Activated naive CD8-positive, alpha-beta T cell treated with anti-CD3 and anti-CD28 coated beads, Interleukin-2, amount 10 ng/mL, durations not matched to agents 7 days and 5 days (primary cell): ENCODE data around the gene SLC25A23. TPM values are rescaled to one million over a fixed set of nuclear protein-coding genes. Genes with fewer than 3 reads are reported as not detected.
A peak's percentile ranks its signal among the peaks of the same experiment; 100 is the strongest.

Experiments used
- ATAC-seq: fragments of 150-1000 bp; cut with Tn5 transposase; one replicate; pipeline ENCODE4 v1.10.0; 2021; ENCODE audit warnings: low read depth, moderate library complexity
- POLR2A ChIA-PET: fragments of 350-600 bp; sonication (Branson Sonifier 250); formaldehyde crosslinking; loops from one replicate; lab custom pipeline; 2021; ENCODE audit warnings: antibody characterized with exemption; lab: Charles Lee
- DNase-seq: peaks from one replicate; pipeline ENCODE4 v3.0.0; 2021
- H3K27ac Mint-ChIP-seq: one replicate; pipeline ENCODE4 v1.8.0; 2022; ENCODE audit warnings: mild to moderate bottlenecking, mixed read lengths
- H3K27me3 Mint-ChIP-seq: one replicate; pipeline ENCODE4 v1.8.0; 2022; ENCODE audit warnings: mild to moderate bottlenecking, moderate library complexity, mixed read lengths
- H3K36me3 Mint-ChIP-seq: one replicate; pipeline ENCODE4 v1.8.0; 2021; ENCODE audit warnings: mild to moderate bottlenecking, mixed read lengths
- H3K4me1 Mint-ChIP-seq: one replicate; pipeline ENCODE4 v1.8.0; 2021; ENCODE audit warnings: mixed read lengths
- H3K4me3 Mint-ChIP-seq: one replicate; pipeline ENCODE4 v1.8.0; 2022; ENCODE audit warnings: mild to moderate bottlenecking, moderate library complexity, mixed read lengths
- H3K9me3 Mint-ChIP-seq: one replicate; pipeline ENCODE4 v1.8.0; 2021; ENCODE audit warnings: mixed read lengths
- total RNA-seq, 2 experiments: library from RNA; stranded (reverse); gene quantifications; one replicate each; pipeline ENCODE4 v1.2.3, GENCODE V29; 2021

The SLC25A23 gene
- total RNA-seq, 2 experiments from 2014 or later = 35.5 to 38.3 TPM

DNA sequence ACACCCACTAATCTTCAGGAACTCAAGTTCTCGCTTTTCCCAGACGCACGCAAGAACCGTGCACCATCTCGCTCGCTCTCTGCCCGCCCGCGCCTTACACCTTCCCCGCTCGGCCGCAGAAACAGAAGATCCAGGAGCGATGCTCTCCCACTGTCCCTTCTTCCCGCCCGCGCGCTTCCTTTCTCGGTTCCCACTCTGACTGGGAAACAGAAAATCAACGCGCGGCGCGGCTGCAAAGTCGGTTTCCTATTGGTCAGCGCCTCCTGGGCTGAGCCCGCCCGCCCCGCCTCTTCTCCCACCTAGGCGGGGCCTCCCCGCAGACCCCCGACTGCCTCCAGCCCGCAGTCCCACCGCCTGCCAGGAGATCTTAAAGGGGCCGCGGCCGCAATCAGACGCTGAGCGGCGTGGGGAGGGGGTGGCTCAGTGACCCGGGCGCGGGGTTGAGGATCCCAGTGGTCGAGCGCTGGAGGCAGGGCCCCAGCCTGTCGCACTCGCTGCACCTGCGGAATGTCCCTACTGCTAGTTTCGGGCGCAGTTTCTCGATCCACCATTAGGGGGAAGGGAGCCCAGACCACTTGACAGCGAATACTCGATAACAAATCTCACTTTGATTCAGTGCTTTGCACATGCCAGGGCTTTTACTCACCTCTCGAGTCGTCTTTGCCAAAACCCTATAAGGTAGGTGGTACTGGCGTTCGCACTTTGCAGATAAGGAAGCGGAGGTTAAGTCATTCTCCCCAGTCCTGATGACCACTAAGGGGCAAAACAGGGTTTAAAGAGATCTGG is 700 bp upstream of the SLC25A23 start:
- peak overlapping the region; percentile 83 for H3K27ac Mint-ChIP-seq
- peak overlapping the region; percentile 87 for H3K4me3 Mint-ChIP-seq

DNA sequence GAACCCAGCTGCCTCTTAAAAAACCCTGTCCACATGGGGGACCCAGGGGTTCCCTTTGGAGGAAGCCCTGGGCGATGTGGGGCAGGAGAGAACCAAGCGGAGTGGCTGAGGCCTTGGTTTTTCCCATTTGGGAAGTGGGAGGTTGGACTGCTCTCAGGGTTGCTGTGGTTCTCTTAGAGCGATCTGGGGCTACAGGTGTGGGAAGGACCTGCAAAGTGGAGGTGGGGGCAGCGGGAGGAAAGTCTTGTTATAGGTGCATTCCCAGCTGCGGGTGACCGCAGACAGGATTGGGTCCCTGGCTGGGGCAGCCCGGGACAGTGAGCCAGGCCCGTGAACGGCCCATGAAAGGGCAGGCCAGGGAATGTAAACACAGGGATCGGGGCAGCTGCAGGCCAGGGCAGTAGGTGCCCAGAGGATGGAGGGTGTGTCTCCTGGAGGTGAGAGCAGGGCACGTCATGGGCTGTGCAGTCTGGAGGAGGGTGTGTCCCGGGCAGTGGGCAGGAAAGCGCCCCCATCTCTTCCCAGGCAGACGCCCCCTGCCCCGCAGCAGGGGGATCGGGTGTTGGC is 814 bp downstream of the SLC25A23 start:
- H3K27me3 Mint-ChIP-seq = no peaks in the 10 kb centered on the region
- no peak for DNase-seq
- ATAC-seq = no peak
- H3K9me3 Mint-ChIP-seq = peaks cover 11% of the 10 kb centered on the region
- peak overlapping the region; percentile 89 for H3K4me3 Mint-ChIP-seq
- peaks cover 14% of the 10 kb centered on the region for H3K4me1 Mint-ChIP-seq
- POLR2A ChIA-PET = interaction anchor here (0.6 to 1.3 kb wide), 6 partner anchors 10 to 314 kb away, joined by 3 to 8 read pairs (median 3); partner anchors contain the start of genes DENND1C and KHSRP
- peaks cover 33% of the 10 kb centered on the region for H3K36me3 Mint-ChIP-seq
- H3K27ac Mint-ChIP-seq = peak overlapping the region; percentile 88

More for the DNA sequence above, 700 bp upstream of the SLC25A23 start:
- Mint-ChIP-seq H3K4me1 (peaks cover 14% of the 10 kb centered on the region), H3K27me3 (no peaks in the 10 kb centered on the region), H3K36me3 (peaks cover 18% of the 10 kb centered on the region), H3K9me3 (peaks cover 3% of the 10 kb centered on the region)
- POLR2A ChIA-PET = interaction anchor here (0.8 to 1.3 kb wide), 7 partner anchors 16 to 313 kb away, joined by 3 to 8 read pairs (median 3); partner anchors contain the start of genes DENND1C and KHSRP
- DNase-seq (peak; percentile 96), ATAC-seq (peak; percentile 82)

DNA sequence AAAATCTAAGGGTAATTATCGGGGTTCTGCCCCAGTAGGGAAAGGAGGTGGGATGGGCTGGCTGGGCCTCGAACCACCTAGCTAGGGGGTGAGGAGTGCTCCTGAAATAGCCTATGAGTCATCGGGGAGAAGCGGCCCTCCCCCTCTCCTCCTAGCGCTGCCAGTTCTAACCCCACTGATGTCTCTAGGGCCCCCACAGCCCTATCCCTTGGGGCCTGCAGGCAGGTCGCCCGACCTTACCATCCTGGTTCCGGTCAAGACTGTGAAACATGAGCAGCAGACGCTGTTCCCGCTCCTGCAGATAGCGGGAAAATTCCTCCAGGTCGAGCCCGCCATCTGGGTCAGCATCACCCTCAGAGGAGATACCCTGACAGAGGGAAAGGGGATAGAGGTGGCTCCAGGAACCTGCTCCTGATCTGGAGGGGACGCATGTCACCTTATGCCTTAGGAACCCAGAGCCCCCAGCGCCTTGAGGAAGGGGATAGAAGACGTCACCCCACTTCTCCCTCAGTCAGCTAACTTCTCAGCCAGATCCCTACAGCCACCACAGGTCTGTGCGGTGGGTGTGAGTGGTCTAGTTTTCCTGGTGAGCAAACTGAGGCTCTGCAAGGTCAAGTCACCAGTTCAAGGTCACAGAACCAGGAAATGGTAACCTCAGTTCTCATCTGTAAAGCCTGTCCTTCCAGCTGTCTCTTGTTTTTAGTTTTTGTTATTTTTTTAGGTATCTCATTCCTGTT is 1.5 kb downstream of the SLC25A23 start:
- H3K4me1 Mint-ChIP-seq = peaks cover 14% of the 10 kb centered on the region
- H3K9me3 Mint-ChIP-seq = peaks cover 13% of the 10 kb centered on the region
- H3K27me3 Mint-ChIP-seq = no peaks in the 10 kb centered on the region
- DNase-seq (no peak), ATAC-seq (no peak)
- H3K4me3 Mint-ChIP-seq = peak overlapping the region; percentile 89
- POLR2A ChIA-PET = interaction anchor here (0.6 to 0.9 kb wide), 2 partner anchors 11 to 24 kb away, joined by 3 read pairs; partner anchors contain the start of gene DENND1C
- peaks cover 40% of the 10 kb centered on the region for H3K36me3 Mint-ChIP-seq
- peak overlapping the region; percentile 88 for H3K27ac Mint-ChIP-seq

DNA sequence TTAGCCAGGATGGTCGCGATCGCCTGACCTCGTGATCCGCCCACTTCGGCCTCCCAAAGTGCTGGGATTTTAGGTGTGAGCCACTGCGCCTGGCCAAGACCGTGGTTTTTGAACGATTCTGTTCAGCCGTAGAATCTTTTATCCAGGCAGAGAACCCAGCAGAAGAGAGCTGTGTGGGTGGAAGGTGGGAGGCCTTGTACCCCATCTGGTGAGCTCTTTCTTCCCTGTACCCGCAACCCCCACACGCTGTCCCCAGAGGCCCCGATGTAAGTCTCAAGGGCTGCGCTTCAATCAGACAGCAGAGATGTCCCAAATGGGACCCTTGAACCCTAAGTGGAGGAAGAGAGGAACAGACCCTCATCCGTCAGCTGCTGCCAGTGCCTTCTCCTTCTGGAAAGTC is 3.7 kb downstream of the SLC25A23 start:
- Mint-ChIP-seq H3K36me3 (peaks cover 57% of the 10 kb centered on the region), H3K4me3 (no peak overlapping the region), H3K27me3 (no peaks in the 10 kb centered on the region), H3K9me3 (peaks cover 15% of the 10 kb centered on the region), H3K27ac (no peak overlapping the region), H3K4me1 (peaks cover 14% of the 10 kb centered on the region)
- DNase-seq (no peak), ATAC-seq (no peak)
- POLR2A ChIA-PET = interaction anchor here (0.8 kb wide), 1 partner anchor 97 kb away, joined by 4 read pairs; no protein-coding TSS in a partner anchor

DNA sequence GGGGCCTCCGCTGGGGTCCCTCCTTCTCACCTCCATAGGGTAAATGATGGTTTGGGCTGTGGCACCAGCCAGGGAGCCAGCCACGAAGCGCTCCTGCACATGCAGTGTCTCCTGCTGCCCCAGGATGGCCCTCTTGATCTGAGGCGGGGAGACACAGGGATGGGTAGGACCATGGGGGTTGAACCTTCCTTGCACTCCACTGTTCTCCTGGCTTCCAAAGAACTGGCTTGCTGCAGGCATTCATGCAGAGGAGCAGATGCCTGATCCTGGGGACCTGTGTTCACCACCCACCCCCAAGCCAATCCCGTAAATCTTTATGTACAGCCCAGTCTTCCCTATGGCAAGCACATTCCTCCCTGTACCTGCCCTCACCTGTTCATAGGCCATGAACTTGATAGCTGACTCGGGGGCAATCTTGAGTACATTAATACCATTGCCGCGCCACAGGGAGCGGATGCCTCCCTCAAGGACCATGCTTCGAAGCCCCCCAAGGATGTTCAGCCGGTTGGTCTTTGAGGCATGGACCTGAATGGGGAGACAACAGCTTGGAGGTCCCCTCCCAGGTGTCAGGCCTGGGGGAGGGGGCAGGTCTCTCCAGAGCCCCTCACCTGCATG is 5.5 kb downstream of the SLC25A23 start:
- Mint-ChIP-seq H3K9me3 (peaks cover 18% of the 10 kb centered on the region), H3K27me3 (no peaks in the 10 kb centered on the region), H3K36me3 (peaks cover 61% of the 10 kb centered on the region), H3K4me3 (no peak overlapping the region), H3K27ac (no peak overlapping the region), H3K4me1 (peaks cover 12% of the 10 kb centered on the region)
- DNase-seq (no peak), ATAC-seq (no peak)
- POLR2A ChIA-PET = interaction anchor here (0.6 kb wide), 2 partner anchors 153 to 367 kb away, joined by 3 read pairs; no protein-coding TSS in a partner anchor

DNA sequence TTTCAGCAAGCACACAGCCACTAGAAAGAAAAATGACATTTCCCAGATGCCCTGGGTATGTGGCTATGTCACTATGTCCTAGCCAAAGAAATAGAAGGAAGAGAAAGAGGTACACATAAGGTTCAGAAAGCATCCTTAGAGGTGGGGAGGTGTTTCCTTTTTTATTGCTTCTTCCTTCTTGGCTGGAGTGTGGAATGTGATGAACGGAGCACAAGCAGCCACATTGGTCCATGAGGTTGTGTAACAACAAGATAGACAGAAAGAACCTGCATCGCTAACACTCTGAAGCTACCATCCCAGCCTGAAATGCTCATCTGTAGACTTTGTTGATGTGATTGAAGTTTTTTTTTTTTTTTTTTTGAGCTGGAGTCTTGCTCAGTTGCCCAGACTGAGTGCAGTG is 6.7 kb downstream of the SLC25A23 start:
- H3K36me3 Mint-ChIP-seq = peaks cover 61% of the 10 kb centered on the region
- DNase-seq (no peak), ATAC-seq (no peak)
- no peaks in the 10 kb centered on the region for H3K27me3 Mint-ChIP-seq
- no peak overlapping the region for H3K4me3 Mint-ChIP-seq
- peaks cover 18% of the 10 kb centered on the region for H3K9me3 Mint-ChIP-seq
- POLR2A ChIA-PET = interaction anchor here (0.6 kb wide), 1 partner anchor 95 kb away, joined by 3 read pairs; no protein-coding TSS in a partner anchor
- no peak overlapping the region for H3K27ac Mint-ChIP-seq
- peaks cover 2% of the 10 kb centered on the region for H3K4me1 Mint-ChIP-seq

DNA sequence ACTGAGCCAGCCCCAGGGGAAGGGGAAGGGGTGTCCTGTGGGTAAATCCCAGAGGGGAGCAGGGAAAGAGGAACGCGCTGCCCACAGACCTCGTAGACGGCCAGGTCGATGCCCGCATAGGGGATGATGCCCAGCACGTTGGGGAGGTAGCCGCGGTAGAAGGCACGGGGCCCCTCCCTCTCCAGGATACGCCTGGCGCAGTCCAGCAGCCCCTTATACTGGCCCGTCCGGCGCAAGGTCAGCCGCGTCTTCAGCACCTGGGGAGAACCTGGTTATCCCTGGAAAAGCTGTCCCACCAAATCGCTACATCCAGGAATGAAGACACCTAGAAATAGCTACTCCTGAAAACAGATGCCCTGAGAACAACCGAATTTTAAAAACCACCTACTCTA is 7.4 kb downstream of the SLC25A23 start:
- ATAC-seq (no peak), DNase-seq (no peak)
- H3K4me3 Mint-ChIP-seq = no peak overlapping the region
- peaks cover 18% of the 10 kb centered on the region for H3K9me3 Mint-ChIP-seq
- peaks cover 58% of the 10 kb centered on the region for H3K36me3 Mint-ChIP-seq
- H3K4me1 Mint-ChIP-seq = peaks cover 2% of the 10 kb centered on the region
- H3K27me3 Mint-ChIP-seq = no peaks in the 10 kb centered on the region
- H3K27ac Mint-ChIP-seq = no peak overlapping the region
- POLR2A ChIA-PET = interaction anchor here (0.7 kb wide), 1 partner anchor 640 kb away, joined by 3 read pairs; no protein-coding TSS in a partner anchor

DNA sequence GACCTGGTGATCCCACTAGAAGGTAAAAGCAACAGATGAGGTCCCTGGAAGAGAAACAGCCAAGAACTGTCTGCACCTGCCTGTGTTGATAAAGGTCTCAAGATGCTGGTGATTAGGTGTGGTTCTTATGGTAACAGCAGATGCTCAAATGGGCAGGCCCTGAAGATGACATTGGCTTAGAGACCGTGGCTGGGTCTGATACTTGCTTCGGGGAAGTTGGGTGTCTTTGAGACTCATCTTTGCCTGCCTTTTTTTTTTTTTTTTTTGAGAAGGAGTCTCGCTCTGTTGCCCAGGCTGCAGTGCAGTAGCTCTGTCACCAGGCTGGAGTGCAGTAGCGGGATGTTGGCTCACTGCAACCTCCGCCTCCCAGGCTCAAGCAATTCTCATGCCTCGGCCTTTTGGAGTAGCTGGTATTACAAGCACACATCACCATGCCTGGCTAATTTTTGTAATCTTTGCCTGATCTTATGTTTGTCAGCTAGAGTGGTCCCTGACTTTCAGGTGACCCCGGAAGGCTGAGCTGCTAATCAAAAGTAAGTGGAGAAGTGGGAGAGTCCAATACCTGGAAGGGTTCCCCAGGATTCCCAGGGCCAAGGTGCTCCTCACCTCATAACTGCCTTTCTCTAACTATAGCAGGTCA is 7.9 kb downstream of the SLC25A23 start:
- POLR2A ChIA-PET = interaction anchor here (0.7 kb wide), 1 partner anchor 641 kb away, joined by 3 read pairs; no protein-coding TSS in a partner anchor
- Mint-ChIP-seq H3K9me3 (peaks cover 18% of the 10 kb centered on the region), H3K4me3 (no peak overlapping the region), H3K36me3 (peaks cover 55% of the 10 kb centered on the region), H3K27me3 (no peaks in the 10 kb centered on the region), H3K4me1 (peaks cover 2% of the 10 kb centered on the region), H3K27ac (no peak overlapping the region)
- no peak for ATAC-seq
- no peak for DNase-seq

DNA sequence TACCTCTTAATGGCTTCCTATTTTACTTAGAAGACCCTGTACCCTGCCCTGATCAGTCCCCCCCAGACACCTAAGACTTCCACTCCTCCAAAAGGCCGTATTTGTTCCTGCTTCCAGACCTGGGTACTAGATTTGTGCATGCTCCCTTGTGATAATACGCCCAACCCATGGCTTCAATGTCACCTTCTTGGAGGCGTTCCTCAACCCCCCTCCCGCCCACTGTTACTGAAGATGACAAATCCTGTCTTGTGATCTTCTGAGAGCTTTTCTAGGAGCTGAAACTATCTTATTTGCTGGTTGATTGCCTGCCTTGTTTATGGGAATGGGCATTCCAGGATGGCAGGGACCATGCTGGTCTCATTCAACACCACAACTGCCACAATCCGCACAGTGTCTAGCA is 9.4 kb downstream of the SLC25A23 start:
- H3K27me3 Mint-ChIP-seq = no peaks in the 10 kb centered on the region
- no peak for DNase-seq
- H3K27ac Mint-ChIP-seq = no peak overlapping the region
- peaks cover 13% of the 10 kb centered on the region for H3K9me3 Mint-ChIP-seq
- peaks cover 50% of the 10 kb centered on the region for H3K36me3 Mint-ChIP-seq
- POLR2A ChIA-PET = no interaction called here
- no peak for ATAC-seq
- no peak overlapping the region for H3K4me3 Mint-ChIP-seq
- H3K4me1 Mint-ChIP-seq = peaks cover 2% of the 10 kb centered on the region

DNA sequence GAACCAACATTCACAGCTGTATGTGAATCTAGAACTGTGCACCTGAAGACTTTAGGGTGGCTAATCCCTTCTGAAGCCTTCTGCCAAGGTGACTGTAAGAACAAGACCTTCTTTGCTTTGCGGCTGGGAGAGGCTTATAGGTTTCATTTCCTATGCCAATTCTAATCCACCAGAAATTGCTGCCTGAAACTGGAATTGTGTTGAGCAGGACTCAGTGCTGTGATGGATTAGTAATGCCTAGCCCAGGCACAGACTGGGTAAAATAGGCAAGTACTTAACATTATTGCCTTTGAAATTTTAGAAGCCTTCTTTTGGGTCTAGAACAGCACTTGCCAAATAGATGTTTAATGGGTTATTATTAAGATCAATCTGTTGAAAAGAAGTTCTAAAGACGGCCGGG is 11.5 kb downstream of the SLC25A23 start:
- Mint-ChIP-seq H3K9me3 (peaks cover 4% of the 10 kb centered on the region), H3K27me3 (no peaks in the 10 kb centered on the region), H3K4me1 (peaks cover 2% of the 10 kb centered on the region), H3K27ac (no peak overlapping the region), H3K4me3 (no peak overlapping the region), H3K36me3 (peaks cover 29% of the 10 kb centered on the region)
- POLR2A ChIA-PET = interaction anchor here (0.7 kb wide), 2 partner anchors 12 to 69 kb away, joined by 4 read pairs; no protein-coding TSS in a partner anchor
- DNase-seq = no peak
- no peak for ATAC-seq

DNA sequence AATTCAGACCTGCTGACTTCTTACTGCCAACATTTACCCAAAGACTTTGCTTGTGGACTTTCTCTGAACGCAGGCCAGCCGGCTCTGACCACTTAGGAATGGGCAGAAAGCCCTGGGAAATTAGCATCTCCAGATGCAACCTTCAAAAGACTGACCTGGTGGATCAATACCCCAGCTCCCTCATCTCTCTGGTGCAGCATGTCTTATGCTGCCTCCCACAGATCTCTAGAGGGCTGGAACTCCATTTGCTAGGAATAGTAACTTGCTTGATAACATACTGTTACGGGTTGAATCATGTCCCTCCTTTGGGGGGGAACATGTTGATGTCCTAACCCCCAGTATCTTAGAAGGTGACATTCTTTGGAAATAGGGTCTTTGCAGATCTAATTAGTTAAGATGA is 13.1 kb downstream of the SLC25A23 start:
- H3K27me3 Mint-ChIP-seq = no peaks in the 10 kb centered on the region
- POLR2A ChIA-PET = no interaction called here
- H3K4me1 Mint-ChIP-seq = peaks cover 2% of the 10 kb centered on the region
- no peak overlapping the region for H3K27ac Mint-ChIP-seq
- peaks cover 3% of the 10 kb centered on the region for H3K9me3 Mint-ChIP-seq
- no peak for DNase-seq
- H3K36me3 Mint-ChIP-seq = peaks cover 14% of the 10 kb centered on the region
- ATAC-seq = no peak
- no peak overlapping the region for H3K4me3 Mint-ChIP-seq

DNA sequence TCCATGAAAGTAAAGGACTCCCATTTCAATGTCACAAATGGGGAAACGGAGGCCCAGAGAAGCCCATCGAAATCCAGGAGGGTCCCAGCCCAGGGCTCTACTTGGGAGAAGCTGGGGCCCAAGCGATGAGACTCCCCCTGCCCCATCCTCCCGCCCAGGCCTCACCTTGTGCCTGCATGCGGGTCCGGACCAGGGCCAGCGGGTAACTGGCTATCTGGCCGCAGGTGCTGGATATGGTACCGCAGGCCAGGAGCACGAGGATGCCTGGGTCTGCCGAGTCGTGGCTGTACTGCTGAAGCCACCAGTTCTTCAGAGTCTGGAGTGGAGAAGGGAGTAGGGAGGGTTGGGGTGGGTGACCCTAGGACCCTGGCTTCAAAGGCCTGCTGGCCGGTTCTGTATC is 15.6 kb downstream of the SLC25A23 start:
- peaks cover 8% of the 10 kb centered on the region for H3K36me3 Mint-ChIP-seq
- POLR2A ChIA-PET = no interaction called here
- no peaks in the 10 kb centered on the region for H3K4me1 Mint-ChIP-seq

More for the DNA sequence above, 15.6 kb downstream of the SLC25A23 start:
- H3K27me3 Mint-ChIP-seq = no peaks in the 10 kb centered on the region
- H3K4me3 Mint-ChIP-seq = no peak overlapping the region
- DNase-seq (no peak), ATAC-seq (no peak)
- no peaks in the 10 kb centered on the region for H3K9me3 Mint-ChIP-seq
- no peak overlapping the region for H3K27ac Mint-ChIP-seq
